MM.1S (cell line): ENCODE data around the gene MYRF.

Experiments used
- DNase-seq: peaks from one replicate; pipeline ENCODE4 v3.0.0-alpha.2; 2015
- H2AFZ ChIP-seq: fragments of 300-600 bp; sonication (generic); 2 replicates; pipeline ENCODE4 v1.6.0; 2016; ENCODE audit warnings: antibody characterized with exemption, low read length
- H3F3A ChIP-seq: fragments of 300-600 bp; sonication (generic); 2 replicates; pipeline ENCODE4 v1.6.1; 2016; ENCODE audit warnings: mild to moderate bottlenecking, antibody characterized with exemption, low read length, moderate library complexity, mixed read lengths; ENCODE audit not compliant: insufficient read depth
- H3K27ac ChIP-seq: fragments of 300-600 bp; sonication (generic); 2 replicates; pipeline ENCODE4 v1.5.1; 2016; ENCODE audit warnings: mild to moderate bottlenecking, low read length
- H3K27me3 ChIP-seq: fragments of 300-600 bp; sonication (generic); replicated peaks from 2 replicates; pipeline ENCODE4 v1.6.0; 2016; ENCODE audit warnings: low read length; ENCODE audit not compliant: insufficient read depth
- H3K36me3 ChIP-seq: fragments of 300-600 bp; sonication (generic); replicated peaks from 2 replicates; pipeline ENCODE4 v1.6.1; 2016; ENCODE audit warnings: mild to moderate bottlenecking, low read length, mixed read lengths; ENCODE audit not compliant: insufficient read depth
- H3K4me1 ChIP-seq: fragments of 300-600 bp; sonication (generic); 2 replicates; pipeline ENCODE4 v1.6.1; 2016; ENCODE audit warnings: low read length, mixed read lengths
- H3K4me2 ChIP-seq: fragments of 300-600 bp; sonication (generic); 2 replicates; pipeline ENCODE4 v1.6.0; 2016; ENCODE audit warnings: low read depth, low read length
- H3K4me3 ChIP-seq: fragments of 300-600 bp; sonication (generic); 2 replicates; pipeline ENCODE4 v1.5.1; 2016; ENCODE audit warnings: low read length, mixed read lengths
- H3K79me2 ChIP-seq: fragments of 300-600 bp; sonication (generic); 2 replicates; pipeline ENCODE4 v1.6.1; 2016; ENCODE audit warnings: mixed run types, low read length, mixed read lengths
- H3K9ac ChIP-seq: fragments of 300-600 bp; sonication (generic); 2 replicates; pipeline ENCODE4 v1.6.1; 2016; ENCODE audit warnings: low read length, mixed read lengths
- H3K9me2 ChIP-seq: fragments of 300-600 bp; sonication (generic); replicated peaks from 2 replicates; pipeline ENCODE4 v1.6.1; 2016; ENCODE audit warnings: mild to moderate bottlenecking, low read length, mixed read lengths; ENCODE audit not compliant: insufficient read depth
- H3K9me3 ChIP-seq: fragments of 300-600 bp; sonication (generic); replicated peaks from 2 replicates; pipeline ENCODE4 v1.6.1; 2016; ENCODE audit warnings: mild to moderate bottlenecking, low read length, mixed read lengths; ENCODE audit not compliant: insufficient read depth
- H4K20me1 ChIP-seq: fragments of 300-600 bp; sonication (generic); 2 replicates; pipeline ENCODE4 v1.6.1; 2016; ENCODE audit warnings: mild to moderate bottlenecking, low read length, moderate library complexity, mixed read lengths; ENCODE audit not compliant: insufficient read depth
- CTCF ChIP-seq: fragments of 300-600 bp; sonication (generic); IDR thresholded peaks from 2 replicates; pipeline ENCODE4 v1.5.1; 2016; ENCODE audit warnings: antibody characterized with exemption, low read length, mixed read lengths
- EZH2 ChIP-seq: fragments of 300-600 bp; sonication (generic); optimal IDR thresholded peaks from 2 replicates; pipeline ENCODE3; 2017; ENCODE audit warnings: low read depth, mild to moderate bottlenecking, antibody characterized with exemption, low read length, mixed read lengths
- EZH2phosphoT487 ChIP-seq: fragments of 300-600 bp; sonication (generic); IDR thresholded peaks from 2 replicates; pipeline ENCODE4 v1.6.1; 2018; ENCODE audit warnings: antibody characterized with exemption, low read length

The MYRF gene

GRCh38 chr11:61732705-61733104 lies 19.7 kb upstream of the MYRF start:
- H2AFZ ChIP-seq: 0 out of 2 replicates have a peak overlapping the region, but pooled peaks have one; percentile 50

GRCh38 chr11:61733120-61733978 lies 19.1 kb upstream of the MYRF start:
- Histone ChIP-seq H3K9me3 (no peaks in the 10 kb centered on the region), H3K4me2 (no peak overlapping the region), H2AFZ (peak overlapping the region; percentile 50), H3K9ac (no peak overlapping the region), H3K27ac (no peak overlapping the region), H3K4me3 (no peak overlapping the region), H3F3A (no peaks in the 10 kb centered on the region), H3K4me1 (no peaks in the 10 kb centered on the region), H3K9me2 (no peaks in the 10 kb centered on the region), H3K27me3 (peaks cover 72% of the 10 kb centered on the region), H3K79me2 (no peaks in the 10 kb centered on the region), H4K20me1 (no peaks in the 10 kb centered on the region), H3K36me3 (no peaks in the 10 kb centered on the region)
- peak; percentile 97 for TF ChIP-seq CTCF
- TF ChIP-seq EZH2phosphoT487: no peak
- DNase-seq: peak; percentile 80

More at GRCh38 chr11:61732705-61733104, 19.7 kb upstream of the MYRF start:
- no peak for TF ChIP-seq CTCF
- no peak for TF ChIP-seq EZH2phosphoT487
- no peak for TF ChIP-seq EZH2
- DNase-seq: no peak
- Histone ChIP-seq H3K36me3 (no peaks in the 10 kb centered on the region), H3K9me3 (no peaks in the 10 kb centered on the region), H3F3A (no peaks in the 10 kb centered on the region), H3K9me2 (no peaks in the 10 kb centered on the region), H3K27me3 (peaks cover 72% of the 10 kb centered on the region), H3K27ac (no peak overlapping the region), H3K79me2 (no peaks in the 10 kb centered on the region), H4K20me1 (no peaks in the 10 kb centered on the region), H3K4me3 (no peak overlapping the region), H3K9ac (no peak overlapping the region), H3K4me2 (no peak overlapping the region), H3K4me1 (no peaks in the 10 kb centered on the region)

- Histone ChIP-seq H3K27ac (no peak overlapping the region), H3K4me1 (no peaks in the 10 kb centered on the region), H3K79me2 (no peaks in the 10 kb centered on the region), H3F3A (no peaks in the 10 kb centered on the region), H4K20me1 (no peaks in the 10 kb centered on the region), H3K27me3 (peaks cover 64% of the 10 kb centered on the region), H3K9ac (no peak overlapping the region), H3K9me2 (no peaks in the 10 kb centered on the region), H3K36me3 (no peaks in the 10 kb centered on the region), H2AFZ (no peak overlapping the region), H3K4me3 (no peak overlapping the region), H3K4me2 (no peak overlapping the region), H3K9me3 (no peaks in the 10 kb centered on the region)
- DNase-seq: no peak
- TF ChIP-seq EZH2: no peak
- TF ChIP-seq EZH2phosphoT487: no peak
- TF ChIP-seq CTCF: no peak
Measured at GRCh38 chr11:61734767-61735166, 17.7 kb upstream of the MYRF start.
